AG08395 (cell line): ENCODE data around the gene ANKEF1.
"Not testable (repeated sequence)": the region's sequence is repeated elsewhere in the genome, so short reads cannot be mapped to it uniquely, and the experiment has no call there.

Experiments used
- DNase-seq: peaks from one replicate; pipeline ENCODE4 v3.0.0; 2012; ENCODE audit warnings: mixed read lengths, low spot score

ANKEF1 gene

GRCh38 chr20:10034717-10035571 lies at the start of gene ANKEF1:
TSS of gene ANKEF1 (plus strand) at chr20:10034987. CDS start at chr20:10038302, 3,315 bp downstream.
- DNase-seq, result peak; percentile 60

- DNase-seq, result no peak
Observed at GRCh38 chr20:9985281-9985680, 49.5 kb upstream of the ANKEF1 start.

- DNase-seq, result no peak
Observed at GRCh38 chr20:9985773-9986172, 49.0 kb upstream of the ANKEF1 start.

GRCh38 chr20:9989066-9989724 lies 45.6 kb upstream of the ANKEF1 start:
- DNase-seq, result peak; percentile 44

GRCh38 chr20:9993137-9993536 lies 41.6 kb upstream of the ANKEF1 start:
- DNase-seq, result no peak

- no peak for DNase-seq
Observed at GRCh38 chr20:9994676-9995075, 40.1 kb upstream of the ANKEF1 start.

GRCh38 chr20:9995510-9996272 lies 39.1 kb upstream of the ANKEF1 start:
- no peak for DNase-seq

- no peak for DNase-seq
Observed at GRCh38 chr20:9996944-9997343, 37.8 kb upstream of the ANKEF1 start.

- DNase-seq, result no peak
Observed at GRCh38 chr20:9999645-10000044, 35.1 kb upstream of the ANKEF1 start.

GRCh38 chr20:10002866-10003265 lies 31.9 kb upstream of the ANKEF1 start:
- DNase-seq, result no peak

GRCh38 chr20:10004900-10005299 lies 29.9 kb upstream of the ANKEF1 start:
- DNase-seq, result no peak

GRCh38 chr20:10005885-10006284 lies 28.9 kb upstream of the ANKEF1 start:
- DNase-seq, result no peak

- no peak for DNase-seq
Observed at GRCh38 chr20:10006447-10007090, 28.2 kb upstream of the ANKEF1 start.

GRCh38 chr20:10007158-10007557 lies 27.6 kb upstream of the ANKEF1 start:
- DNase-seq, result no peak

- no peak for DNase-seq
Observed at GRCh38 chr20:10007747-10008146, 27.0 kb upstream of the ANKEF1 start.

GRCh38 chr20:10012464-10012863 lies 22.3 kb upstream of the ANKEF1 start:
- no peak for DNase-seq

GRCh38 chr20:10014431-10014830 lies 20.4 kb upstream of the ANKEF1 start:
- no peak for DNase-seq

GRCh38 chr20:10020937-10021336 lies 13.8 kb upstream of the ANKEF1 start:
- DNase-seq, result no peak

GRCh38 chr20:10022625-10023024 lies 12.2 kb upstream of the ANKEF1 start:
- DNase-seq, result no peak

GRCh38 chr20:10023911-10024310 lies 10.9 kb upstream of the ANKEF1 start:
- no peak for DNase-seq

GRCh38 chr20:10031451-10032215 lies 3.2 kb upstream of the ANKEF1 start:
- not testable (repeated sequence) for DNase-seq
